ENCODE data around the gene RGP1.

The RGP1 gene

DNA sequence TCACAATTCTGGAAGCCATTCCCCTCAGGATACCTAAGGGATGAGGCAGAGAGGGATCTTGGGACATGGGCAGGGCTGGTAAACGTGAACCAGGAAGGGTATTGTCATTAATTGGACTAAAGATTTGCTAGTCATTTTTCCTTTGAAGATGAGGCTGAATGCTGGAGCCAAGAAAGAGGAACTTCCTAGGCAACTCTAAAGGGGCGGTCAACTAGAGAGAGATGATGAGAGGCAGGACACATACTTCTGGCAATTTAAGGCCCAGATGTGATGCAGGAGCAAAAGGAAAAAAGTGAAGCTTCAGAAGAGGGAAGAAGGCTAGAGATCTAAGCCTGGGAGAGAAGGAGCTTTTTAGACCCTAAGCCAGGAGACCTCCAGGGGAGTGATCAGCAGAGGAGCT is 5.6 kb upstream of the RGP1 start:
- TF ChIP-seq, protein P1, sequence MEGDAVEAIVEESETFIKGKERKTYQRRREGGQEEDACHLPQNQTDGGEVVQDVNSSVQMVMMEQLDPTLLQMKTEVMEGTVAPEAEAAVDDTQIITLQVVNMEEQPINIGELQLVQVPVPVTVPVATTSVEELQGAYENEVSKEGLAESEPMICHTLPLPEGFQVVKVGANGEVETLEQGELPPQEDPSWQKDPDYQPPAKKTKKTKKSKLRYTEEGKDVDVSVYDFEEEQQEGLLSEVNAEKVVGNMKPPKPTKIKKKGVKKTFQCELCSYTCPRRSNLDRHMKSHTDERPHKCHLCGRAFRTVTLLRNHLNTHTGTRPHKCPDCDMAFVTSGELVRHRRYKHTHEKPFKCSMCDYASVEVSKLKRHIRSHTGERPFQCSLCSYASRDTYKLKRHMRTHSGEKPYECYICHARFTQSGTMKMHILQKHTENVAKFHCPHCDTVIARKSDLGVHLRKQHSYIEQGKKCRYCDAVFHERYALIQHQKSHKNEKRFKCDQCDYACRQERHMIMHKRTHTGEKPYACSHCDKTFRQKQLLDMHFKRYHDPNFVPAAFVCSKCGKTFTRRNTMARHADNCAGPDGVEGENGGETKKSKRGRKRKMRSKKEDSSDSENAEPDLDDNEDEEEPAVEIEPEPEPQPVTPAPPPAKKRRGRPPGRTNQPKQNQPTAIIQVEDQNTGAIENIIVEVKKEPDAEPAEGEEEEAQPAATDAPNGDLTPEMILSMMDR (IDR thresholded peaks at IDR 0.05; ENCODE audit: borderline replicate concordance, insufficient read depth, low read depth, low read length), result no peak
- no peak overlapping the region for H3K4me3 ChIP-seq (ENCODE audit: low read depth, low read length)

DNA sequence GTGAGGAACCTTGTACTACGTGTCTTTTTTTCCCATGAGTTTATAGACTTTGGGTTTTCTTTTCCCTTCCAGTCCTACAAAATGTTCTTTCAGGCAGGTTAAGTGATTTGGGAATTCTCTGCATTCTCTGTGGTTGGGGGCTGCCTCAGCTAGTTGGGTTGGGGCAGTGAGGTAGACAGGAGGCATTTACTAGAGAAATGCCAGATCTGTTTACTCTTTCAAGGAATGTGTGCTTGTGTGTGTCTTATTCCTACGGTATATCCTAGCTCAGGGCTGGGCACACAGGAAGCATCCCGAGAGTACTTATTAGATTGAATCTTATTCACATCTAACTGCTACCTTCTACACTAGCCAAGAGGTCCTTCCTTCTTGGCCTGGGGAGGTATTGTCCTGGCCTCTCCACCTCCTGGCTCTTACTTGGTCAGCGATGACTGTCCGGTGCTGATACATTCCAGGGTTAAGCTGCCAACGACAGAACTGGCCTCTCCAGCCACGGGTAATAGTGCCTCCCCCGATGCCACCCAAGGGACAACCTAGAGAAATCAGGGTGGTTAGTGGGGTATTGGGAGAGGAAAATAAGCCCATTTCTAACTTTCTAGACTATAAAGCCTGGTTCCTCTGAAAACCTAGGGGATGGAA is 5.1 kb upstream of the RGP1 start:
- no peak overlapping the region for H3K4me3 ChIP-seq (ENCODE audit: low read depth, low read length)
- TF ChIP-seq, protein P1 (IDR thresholded peaks at IDR 0.05; ENCODE audit: borderline replicate concordance, insufficient read depth, low read depth, low read length), result no peak

DNA sequence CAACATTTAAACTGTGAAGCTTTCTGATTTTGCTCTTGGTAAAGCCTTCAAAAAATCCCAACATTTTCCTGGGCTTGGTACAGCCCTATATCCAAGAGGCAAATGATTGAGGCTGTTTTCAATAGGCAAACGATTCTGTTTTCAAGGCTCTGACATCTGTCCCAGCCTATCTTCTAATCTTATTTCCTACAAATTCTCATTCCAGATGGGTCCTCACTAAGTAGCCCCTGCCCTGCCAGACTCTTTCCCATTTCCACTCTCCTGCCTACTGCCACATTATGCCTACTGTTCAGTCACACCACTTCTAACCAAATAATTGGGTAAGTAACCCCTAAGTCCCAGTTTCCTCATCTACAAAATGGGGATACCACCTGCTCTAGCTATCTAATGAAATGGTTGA is 3.5 kb upstream of the RGP1 start:
- TF ChIP-seq, protein P1 (IDR thresholded peaks at IDR 0.05; ENCODE audit: borderline replicate concordance, insufficient read depth, low read depth, low read length), result no peak
- no peak overlapping the region for H3K4me3 ChIP-seq (ENCODE audit: low read depth, low read length)

DNA sequence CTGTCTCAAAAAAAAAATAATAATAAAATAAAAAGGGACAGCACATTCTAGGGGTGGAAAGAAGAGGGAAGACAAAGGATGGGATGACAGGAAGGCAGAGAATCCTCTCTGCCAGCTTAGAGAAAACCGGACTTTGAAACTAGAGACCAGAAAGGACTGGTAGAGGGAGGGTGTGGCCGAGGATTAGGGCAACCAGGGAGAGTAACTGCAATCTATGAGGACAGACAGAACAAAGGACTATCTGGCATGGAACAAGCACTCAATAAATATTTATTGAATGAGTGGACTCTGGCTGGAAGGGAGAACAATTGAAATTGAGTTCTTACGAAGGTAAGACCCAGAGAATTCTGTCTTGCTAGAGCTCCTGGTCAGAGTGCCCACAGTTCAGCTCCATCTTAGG is 2.5 kb upstream of the RGP1 start:
- peak overlapping the region; percentile 30 for H3K4me3 ChIP-seq (ENCODE audit: low read depth, low read length)
- TF ChIP-seq, protein P1 (IDR thresholded peaks at IDR 0.05; ENCODE audit: borderline replicate concordance, insufficient read depth, low read depth, low read length), result no peak

DNA sequence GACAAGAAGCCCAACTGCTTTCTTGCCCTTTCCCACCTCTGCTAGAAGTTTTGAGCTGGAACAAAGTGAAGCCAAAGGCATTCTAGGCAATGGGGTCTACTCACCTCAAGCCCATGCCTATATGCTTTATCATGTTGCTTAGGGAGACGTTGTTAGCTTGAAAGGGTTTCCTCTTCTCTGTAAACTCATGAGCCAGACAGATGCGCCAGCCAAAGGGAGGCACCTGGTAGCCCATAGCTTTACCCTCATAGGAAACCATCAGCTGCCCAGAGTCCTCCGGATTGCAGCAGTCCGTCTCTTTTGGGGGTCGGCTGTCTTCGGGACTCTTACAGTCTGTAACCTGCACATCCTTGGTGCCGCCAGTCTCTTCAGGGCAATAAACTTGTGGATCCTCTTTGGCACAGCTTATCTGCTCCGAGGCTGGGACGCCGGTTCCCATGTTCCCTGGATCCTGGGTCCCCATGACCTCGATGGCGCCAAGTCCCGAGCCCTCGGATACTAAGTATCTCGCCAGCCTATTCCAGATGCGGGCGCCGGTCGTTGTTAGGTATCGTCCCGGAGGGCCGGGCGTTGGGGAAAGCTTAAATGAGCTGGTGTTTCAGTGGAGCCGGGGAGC is 737 bp upstream of the RGP1 start:
- TF ChIP-seq, protein P1 (IDR thresholded peaks at IDR 0.05; ENCODE audit: borderline replicate concordance, insufficient read depth, low read depth, low read length), result no peak

DNA sequence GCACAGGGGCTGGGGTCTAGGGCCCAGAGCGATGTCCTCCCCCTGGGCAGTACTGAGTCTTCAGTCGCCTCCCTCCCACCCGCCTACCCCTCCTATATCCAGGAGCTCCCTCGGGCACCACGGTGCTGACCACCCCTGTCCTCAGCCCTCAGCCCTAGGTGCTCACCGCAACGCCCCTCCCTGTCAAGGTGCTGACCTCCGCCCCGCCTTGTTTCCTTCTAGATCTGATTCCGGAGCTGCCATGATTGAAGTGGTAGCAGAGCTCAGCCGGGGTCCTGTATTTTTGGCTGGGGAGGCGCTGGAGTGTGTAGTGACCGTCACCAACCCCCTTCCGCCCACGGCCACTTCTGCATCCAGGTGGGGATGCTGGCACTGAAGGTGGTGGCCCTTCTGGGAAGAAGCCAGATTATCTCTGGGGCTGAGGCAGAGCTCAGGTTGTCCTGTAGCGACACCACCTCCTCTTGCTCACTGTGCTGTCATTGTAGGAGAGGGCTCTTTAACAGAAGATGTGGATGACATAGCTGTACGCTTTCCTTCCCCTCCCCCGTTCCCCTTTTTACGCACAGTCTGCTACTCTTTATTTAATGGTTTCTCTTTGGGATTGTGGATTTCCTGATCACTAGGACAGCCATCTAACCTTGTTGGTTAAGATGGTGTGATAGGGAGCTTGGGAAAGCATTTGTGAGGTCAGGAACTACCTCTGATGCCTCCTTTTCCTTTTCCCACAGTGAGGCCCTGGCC is 598 bp downstream of the RGP1 start:
- TF ChIP-seq, protein P1 (IDR thresholded peaks at IDR 0.05; ENCODE audit: borderline replicate concordance, insufficient read depth, low read depth, low read length), result no peak
- H3K4me3 ChIP-seq (ENCODE audit: low read depth, low read length), result peak overlapping the region; percentile 90

More for the DNA sequence above, 737 bp upstream of the RGP1 start:
- H3K4me3 ChIP-seq (ENCODE audit: low read depth, low read length), result peak overlapping the region; percentile 90

DNA sequence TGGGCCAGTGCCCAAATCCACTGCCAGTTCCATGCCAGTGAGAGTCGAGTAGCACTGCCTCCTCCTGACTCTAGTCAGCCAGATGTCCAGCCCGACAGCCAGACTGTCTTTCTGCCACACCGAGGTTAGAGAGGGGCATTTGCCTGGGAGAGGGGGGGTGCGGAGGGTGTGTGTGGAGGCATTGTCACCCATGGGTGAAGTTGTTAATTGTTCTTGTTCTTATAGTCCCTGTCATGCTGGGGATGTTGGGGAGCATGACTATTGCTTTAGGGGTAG is 1.1 kb downstream of the RGP1 start:
- TF ChIP-seq, protein P1 (IDR thresholded peaks at IDR 0.05; ENCODE audit: borderline replicate concordance, insufficient read depth, low read depth, low read length), result no peak
- no peak overlapping the region for H3K4me3 ChIP-seq (ENCODE audit: low read depth, low read length)

Data from GM12875 (cell line).